SU-DHL-6 (cell line): Measurements from ENCODE around the gene EEF1A2.

Experiments
- H2AFZ ChIP-seq: fragments of 200-600 bp; sonication (generic); 2 replicates; pipeline ENCODE4 v1.6.1; 2014; ENCODE audit warnings: low read depth, mild to moderate bottlenecking, moderate library complexity, mixed read lengths, antibody characterized with exemption, low read length; ENCODE audit not compliant: severe bottlenecking
- H3F3A ChIP-seq: fragments of 200-600 bp; shearing (Covaris generic); 2 replicates; pipeline ENCODE4 v1.6.0; 2016; ENCODE audit warnings: antibody characterized with exemption, mild to moderate bottlenecking; ENCODE audit not compliant: insufficient read depth
- H3K27ac ChIP-seq: fragments of 200-600 bp; sonication (generic); 2 replicates; pipeline ENCODE4 v1.5.1; 2016; ENCODE audit warnings: low read depth, mild to moderate bottlenecking, low read length, moderate library complexity, mixed read lengths
- H3K27me3 ChIP-seq: fragments of 200-600 bp; sonication (generic), shearing (Covaris generic); 2 replicates; pipeline ENCODE4 v1.6.0; 2014; ENCODE audit warnings: mild to moderate bottlenecking, low read length
- H3K36me3 ChIP-seq: fragments of 200-600 bp; sonication (generic); 2 replicates; pipeline ENCODE4 v1.6.1; 2014; ENCODE audit warnings: mild to moderate bottlenecking, low read length, mixed read lengths
- H3K4me2 ChIP-seq: fragments of 300-600, 200-600 bp; shearing (Covaris generic), sonication (generic); 2 replicates; pipeline ENCODE4 v1.6.0; 2014; ENCODE audit warnings: low read length, low read depth, mild to moderate bottlenecking; ENCODE audit not compliant: poor library complexity, severe bottlenecking
- H3K4me3 ChIP-seq: fragments of 200-600 bp; sonication (generic); 2 replicates; pipeline ENCODE4 v1.5.1; 2014; ENCODE audit warnings: antibody characterized with exemption, low read length, mild to moderate bottlenecking, mixed read lengths; ENCODE audit not compliant: insufficient read depth, poor library complexity, severe bottlenecking
- H3K79me2 ChIP-seq: fragments of 200-600 bp; sonication (generic); 2 replicates; pipeline ENCODE4 v1.6.1; 2014; ENCODE audit warnings: mild to moderate bottlenecking, low read length, moderate library complexity; ENCODE audit not compliant: insufficient read depth
- H3K9ac ChIP-seq: fragments of 200-600 bp; sonication (generic); 2 replicates; pipeline ENCODE4 v1.7.0; 2014; ENCODE audit warnings: mild to moderate bottlenecking, low read length
- H3K9me2 ChIP-seq: fragments of 200-600 bp; sonication (generic); replicated peaks from 2 replicates; pipeline ENCODE4 v1.6.1; 2014; ENCODE audit warnings: low read length; ENCODE audit not compliant: insufficient read depth
- H3K9me3 ChIP-seq: fragments of 200-600 bp; sonication (generic); 2 replicates; pipeline ENCODE4 v1.6.1; 2014; ENCODE audit warnings: low read length, mixed read lengths; ENCODE audit not compliant: insufficient read depth
- H4K20me1 ChIP-seq: fragments of 200-600 bp; sonication (generic); 2 replicates; pipeline ENCODE4 v1.6.1; 2014; ENCODE audit warnings: low read depth, mild to moderate bottlenecking, antibody characterized with exemption, low read length, moderate library complexity, mixed read lengths
- EZH2phosphoT487 ChIP-seq: fragments of 200-600 bp; sonication (generic), shearing (Covaris generic); conservative IDR thresholded peaks from 2 replicates; pipeline ENCODE4 v1.6.1; 2018; ENCODE audit warnings: mild to moderate bottlenecking, antibody characterized with exemption, low read length, moderate library complexity, mixed read lengths
- TF ChIP-seq, protein P1 (sequence below): fragments of 200-600 bp; sonication (generic); IDR thresholded peaks from one replicate; pipeline ENCODE4 v1.5.1; 2017; ENCODE audit warnings: antibody characterized with exemption, mild to moderate bottlenecking, low read length, moderate library complexity; ENCODE audit not compliant: insufficient read depth, poor library complexity, severe bottlenecking

Gene EEF1A2

DNA sequence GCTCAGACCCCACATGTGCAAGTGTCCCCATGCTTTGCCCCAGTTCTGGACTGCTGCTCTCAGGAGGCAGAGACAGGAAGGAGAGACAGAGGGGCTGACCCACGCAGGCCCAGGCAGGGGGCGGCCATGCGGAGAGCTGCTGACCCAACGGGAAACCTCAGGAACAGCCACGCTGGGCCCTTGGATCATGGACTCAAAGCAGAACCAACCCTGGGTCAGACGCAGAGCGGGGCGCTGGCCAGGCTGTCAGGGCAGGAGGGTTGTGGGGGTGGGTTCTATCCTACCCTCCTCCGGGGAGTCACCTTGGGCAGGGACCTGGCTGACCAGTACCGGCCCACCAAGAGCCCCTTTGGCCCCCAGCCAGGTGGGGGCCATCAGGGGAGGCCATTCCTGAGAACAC lies 28.5 kb downstream of the EEF1A2 start:
- H3K4me3 ChIP-seq = no peak overlapping the region
- no peaks in the 10 kb centered on the region for H3K79me2 ChIP-seq
- no peaks in the 10 kb centered on the region for H3K9me2 ChIP-seq
- no peak overlapping the region for H3K4me2 ChIP-seq
- H4K20me1 ChIP-seq = no peaks in the 10 kb centered on the region
- no peaks in the 10 kb centered on the region for H3F3A ChIP-seq
- no peaks in the 10 kb centered on the region for H3K27me3 ChIP-seq
- H3K9me3 ChIP-seq = no peaks in the 10 kb centered on the region
- no peak overlapping the region for H2AFZ ChIP-seq
- H3K36me3 ChIP-seq = no peaks in the 10 kb centered on the region
- no peak overlapping the region for H3K9ac ChIP-seq
- TF ChIP-seq, protein P1, sequence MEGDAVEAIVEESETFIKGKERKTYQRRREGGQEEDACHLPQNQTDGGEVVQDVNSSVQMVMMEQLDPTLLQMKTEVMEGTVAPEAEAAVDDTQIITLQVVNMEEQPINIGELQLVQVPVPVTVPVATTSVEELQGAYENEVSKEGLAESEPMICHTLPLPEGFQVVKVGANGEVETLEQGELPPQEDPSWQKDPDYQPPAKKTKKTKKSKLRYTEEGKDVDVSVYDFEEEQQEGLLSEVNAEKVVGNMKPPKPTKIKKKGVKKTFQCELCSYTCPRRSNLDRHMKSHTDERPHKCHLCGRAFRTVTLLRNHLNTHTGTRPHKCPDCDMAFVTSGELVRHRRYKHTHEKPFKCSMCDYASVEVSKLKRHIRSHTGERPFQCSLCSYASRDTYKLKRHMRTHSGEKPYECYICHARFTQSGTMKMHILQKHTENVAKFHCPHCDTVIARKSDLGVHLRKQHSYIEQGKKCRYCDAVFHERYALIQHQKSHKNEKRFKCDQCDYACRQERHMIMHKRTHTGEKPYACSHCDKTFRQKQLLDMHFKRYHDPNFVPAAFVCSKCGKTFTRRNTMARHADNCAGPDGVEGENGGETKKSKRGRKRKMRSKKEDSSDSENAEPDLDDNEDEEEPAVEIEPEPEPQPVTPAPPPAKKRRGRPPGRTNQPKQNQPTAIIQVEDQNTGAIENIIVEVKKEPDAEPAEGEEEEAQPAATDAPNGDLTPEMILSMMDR = no peak
- TF ChIP-seq EZH2phosphoT487 = no peak
- no peak overlapping the region for H3K27ac ChIP-seq

DNA sequence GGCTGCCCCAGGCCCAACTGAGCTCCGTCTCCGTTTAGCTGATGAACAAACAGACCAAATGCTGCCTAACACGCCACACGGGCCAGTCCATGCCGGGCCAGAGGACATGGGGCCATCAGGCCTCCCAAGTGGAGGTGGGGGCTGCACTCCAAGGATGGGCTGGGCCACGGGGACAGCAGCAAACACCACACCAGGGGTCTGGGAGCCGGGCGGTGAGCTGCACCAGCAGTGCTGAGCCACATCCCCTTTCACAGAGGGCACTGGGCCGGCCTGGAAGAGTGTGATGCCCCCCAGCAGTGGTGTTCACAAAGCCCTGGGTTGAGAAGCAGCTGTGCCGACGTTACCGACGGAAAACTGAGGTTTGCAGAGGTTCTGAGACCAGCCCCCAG lies 29.2 kb downstream of the EEF1A2 start:
- H3K9me3 ChIP-seq = no peaks in the 10 kb centered on the region
- H3K27ac ChIP-seq = no peak overlapping the region
- H3K9ac ChIP-seq = no peak overlapping the region
- H3K79me2 ChIP-seq = no peaks in the 10 kb centered on the region
- TF ChIP-seq, protein P1 = no peak
- no peak for TF ChIP-seq EZH2phosphoT487
- no peak overlapping the region for H3K4me3 ChIP-seq
- no peak overlapping the region for H2AFZ ChIP-seq
- H3K9me2 ChIP-seq = no peaks in the 10 kb centered on the region
- H3K4me2 ChIP-seq = no peak overlapping the region
- H3K27me3 ChIP-seq = no peaks in the 10 kb centered on the region
- H3F3A ChIP-seq = no peaks in the 10 kb centered on the region
- no peaks in the 10 kb centered on the region for H3K36me3 ChIP-seq
- no peaks in the 10 kb centered on the region for H4K20me1 ChIP-seq

DNA sequence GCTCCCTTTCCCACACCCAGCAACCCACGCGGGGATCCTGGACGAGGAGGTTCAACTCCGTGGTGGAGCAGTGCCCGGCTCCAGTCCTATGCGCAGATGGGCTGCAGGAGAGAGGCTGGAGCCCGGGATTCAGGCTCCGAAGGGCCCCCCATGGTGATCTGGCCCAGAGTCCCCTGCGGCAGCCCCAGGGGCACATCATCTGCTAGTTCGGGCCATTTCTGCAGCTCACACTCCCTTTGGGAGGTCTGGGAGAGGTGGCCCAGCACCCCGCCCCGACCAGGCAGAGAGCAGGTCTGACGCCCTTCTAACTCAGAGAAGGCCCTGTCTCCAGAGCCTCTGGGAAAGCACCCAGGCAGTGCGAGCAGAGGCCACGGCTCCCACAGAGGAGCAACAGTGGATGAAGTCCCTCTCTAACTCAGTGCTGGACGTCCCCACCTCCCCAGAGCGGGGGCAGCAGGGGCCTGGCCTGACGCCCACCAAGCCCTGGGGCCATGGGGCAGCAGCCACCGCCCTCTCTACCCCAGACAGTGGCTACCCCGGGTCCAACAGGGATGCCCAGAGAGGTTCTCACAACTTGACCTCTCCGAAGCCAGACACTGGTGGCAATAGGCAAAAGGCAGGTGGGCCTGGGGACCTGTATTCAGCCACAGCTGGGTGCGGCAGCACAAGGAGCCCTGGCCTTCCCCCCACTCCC lies 29.7 kb downstream of the EEF1A2 start:
- Histone ChIP-seq H3K27ac (no peak overlapping the region), H3K27me3 (no peaks in the 10 kb centered on the region), H3K9me3 (no peaks in the 10 kb centered on the region), H3F3A (no peaks in the 10 kb centered on the region), H2AFZ (no peak overlapping the region), H3K36me3 (no peaks in the 10 kb centered on the region), H3K79me2 (no peaks in the 10 kb centered on the region), H3K4me2 (no peak overlapping the region), H3K9me2 (no peaks in the 10 kb centered on the region), H3K4me3 (no peak overlapping the region), H3K9ac (no peak overlapping the region), H4K20me1 (no peaks in the 10 kb centered on the region)
- no peak for TF ChIP-seq EZH2phosphoT487
- TF ChIP-seq, protein P1 = no peak
